Stimulated activated CD8-positive, alpha-beta memory T cell treated with anti-CD3 and anti-CD28 coated beads, Interleukin-7, amount 100 ng/mL, for 4 hours (primary cell): ENCODE results near the gene RAB4B.
"Not testable (repeated sequence)": the region's sequence is repeated elsewhere in the genome, so short reads cannot be mapped to it uniquely, and the experiment has no call there.

Experiments
- DNase-seq, 2 donors: peaks; one replicate each; pipeline ENCODE4 v3.0.0-alpha.2; 2020; ENCODE audit warnings: low read depth in 2 of 2

The RAB4B gene

DNA sequence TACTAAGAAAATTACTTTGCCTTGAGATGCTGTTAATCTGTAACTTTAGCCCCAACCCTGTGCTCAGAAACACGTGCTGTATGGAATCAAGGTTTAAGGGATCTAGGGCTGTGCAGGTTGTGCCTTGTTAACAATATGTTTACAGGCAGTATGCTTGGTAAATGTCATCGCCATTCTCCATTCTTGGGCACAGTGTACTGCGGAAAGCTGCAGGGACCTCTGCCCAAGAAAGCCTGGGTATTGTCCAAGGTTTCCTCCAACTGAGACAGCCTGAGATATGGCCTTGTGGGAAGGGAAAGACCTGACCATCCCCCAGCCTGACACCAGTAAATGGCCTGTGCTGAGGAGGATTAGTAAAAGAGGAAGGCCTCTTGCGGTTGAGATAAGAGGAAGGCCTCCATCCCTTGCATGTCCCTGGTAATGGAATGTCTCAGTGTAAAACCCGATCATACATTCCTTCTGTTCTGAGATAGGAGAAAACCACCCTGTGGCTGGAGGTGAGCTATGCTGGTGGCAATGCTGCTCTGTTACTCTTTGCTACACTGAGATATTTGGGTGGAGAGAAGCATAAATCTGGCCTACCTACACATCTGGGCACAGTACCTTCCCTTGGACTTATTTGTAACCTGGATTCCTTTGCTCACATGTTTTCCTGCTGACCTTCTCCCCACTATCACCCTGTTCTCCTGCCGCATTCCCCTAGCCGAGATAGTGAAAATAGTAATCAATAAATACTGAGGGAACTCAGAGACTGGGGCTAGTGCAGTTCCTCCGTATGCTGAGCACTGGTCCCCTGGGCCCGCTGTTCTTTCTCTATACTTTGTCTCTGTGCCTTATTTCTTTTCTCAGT, 44.9 kb downstream of the RAB4B start:
- not testable (repeated sequence) for DNase-seq

DNA sequence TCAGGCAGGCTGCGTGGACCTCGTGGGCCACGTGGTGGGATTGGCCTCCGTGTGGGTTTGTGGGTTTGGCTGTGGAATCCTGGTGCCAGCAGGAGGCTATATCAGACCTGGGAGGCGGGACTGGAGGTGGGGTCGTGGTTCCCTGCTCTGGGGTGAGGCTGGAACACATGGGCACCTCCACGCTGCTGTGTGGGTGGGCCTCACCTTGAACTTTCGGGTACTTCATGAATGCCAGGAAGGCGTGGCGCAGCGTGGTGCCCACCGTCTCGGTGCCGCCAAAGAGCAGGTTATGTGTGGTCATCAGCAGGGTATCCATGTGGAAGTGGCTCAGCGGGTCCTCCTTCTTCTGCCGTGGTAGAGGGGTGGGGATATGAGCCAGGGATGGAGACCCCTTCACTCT, 46.9 kb downstream of the RAB4B start:
- DNase-seq: not testable (repeated sequence)

DNA sequence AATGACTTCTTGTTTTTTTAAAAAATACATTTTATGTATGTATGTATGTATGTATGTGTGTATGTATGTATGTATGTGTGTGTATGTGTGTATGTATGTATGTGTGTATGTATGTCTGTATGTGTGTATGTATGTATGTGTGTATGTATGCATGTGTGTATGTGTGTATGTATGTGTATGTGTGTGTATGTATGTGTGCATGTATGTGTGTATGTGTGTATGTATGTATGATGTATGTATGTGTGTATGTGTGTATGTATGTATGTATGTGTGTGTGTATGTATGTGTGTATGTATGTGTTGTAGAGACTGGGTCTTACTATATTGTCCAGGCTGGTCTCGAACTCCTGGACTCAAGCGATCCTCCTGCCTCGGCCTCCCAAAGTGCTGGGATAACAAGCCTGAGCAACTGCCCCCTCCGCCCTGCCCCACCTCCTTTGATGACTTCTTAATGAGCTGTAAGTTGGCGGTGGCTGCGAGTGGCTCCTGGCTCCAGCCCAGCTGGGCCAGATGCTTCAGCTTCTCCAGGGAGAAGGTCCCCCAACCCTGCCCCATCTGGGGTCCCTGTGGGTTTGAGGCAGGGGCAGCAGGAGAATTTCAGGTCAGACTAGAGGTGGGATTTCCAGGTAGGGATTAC, 47.5 kb downstream of the RAB4B start:
- not testable (repeated sequence) for DNase-seq

DNA sequence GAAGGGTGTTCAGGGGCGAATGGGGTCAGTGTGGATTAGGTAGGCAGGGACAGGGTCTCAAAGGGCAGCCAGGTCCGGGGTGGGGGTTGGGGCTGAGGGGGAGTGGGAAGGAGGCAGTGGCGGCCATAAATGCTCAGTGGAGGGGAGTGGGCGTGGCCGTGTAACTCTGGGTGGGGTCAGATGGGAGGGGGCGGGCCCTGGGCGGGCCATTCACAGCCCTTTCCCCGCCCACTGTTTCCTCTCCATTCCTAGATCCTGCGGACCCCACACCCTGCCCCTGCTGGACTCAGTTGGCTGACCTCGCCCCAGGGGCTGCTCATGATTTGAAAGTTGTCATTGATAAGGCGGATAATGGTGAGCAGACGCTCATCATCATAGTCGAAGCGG, 48.3 kb downstream of the RAB4B start:
- not testable (repeated sequence) for DNase-seq

DNA sequence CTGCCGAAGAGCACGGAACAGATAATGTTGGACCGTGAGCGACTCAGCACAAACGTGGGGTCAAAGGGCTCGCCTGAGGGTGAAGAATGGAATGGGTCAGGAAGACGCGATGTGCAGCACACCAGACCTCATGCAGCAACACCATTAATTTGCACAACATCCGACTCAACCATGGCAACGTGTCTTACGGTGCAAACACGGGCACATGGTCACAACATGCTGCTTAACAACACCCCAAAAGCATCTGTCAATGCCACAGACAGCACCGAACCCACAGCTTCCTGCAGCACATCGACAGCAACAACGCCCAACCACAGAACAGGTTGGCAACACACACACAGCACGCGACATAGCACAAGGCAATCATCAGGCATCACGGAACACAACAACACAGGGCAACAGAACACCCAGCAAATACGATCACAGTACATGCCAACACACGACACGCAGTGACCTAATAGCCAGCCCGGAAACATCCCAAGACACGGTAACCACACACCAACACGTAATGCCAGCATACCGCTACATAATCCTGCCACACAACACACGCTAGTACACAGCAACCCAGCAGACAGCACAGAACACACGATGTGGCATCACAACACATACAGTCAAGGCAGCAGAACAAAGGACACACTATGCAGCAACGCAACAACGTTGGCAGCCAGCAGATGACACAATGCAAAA, 48.8 kb downstream of the RAB4B start:
- DNase-seq: peak; percentile 46 to 57

DNA sequence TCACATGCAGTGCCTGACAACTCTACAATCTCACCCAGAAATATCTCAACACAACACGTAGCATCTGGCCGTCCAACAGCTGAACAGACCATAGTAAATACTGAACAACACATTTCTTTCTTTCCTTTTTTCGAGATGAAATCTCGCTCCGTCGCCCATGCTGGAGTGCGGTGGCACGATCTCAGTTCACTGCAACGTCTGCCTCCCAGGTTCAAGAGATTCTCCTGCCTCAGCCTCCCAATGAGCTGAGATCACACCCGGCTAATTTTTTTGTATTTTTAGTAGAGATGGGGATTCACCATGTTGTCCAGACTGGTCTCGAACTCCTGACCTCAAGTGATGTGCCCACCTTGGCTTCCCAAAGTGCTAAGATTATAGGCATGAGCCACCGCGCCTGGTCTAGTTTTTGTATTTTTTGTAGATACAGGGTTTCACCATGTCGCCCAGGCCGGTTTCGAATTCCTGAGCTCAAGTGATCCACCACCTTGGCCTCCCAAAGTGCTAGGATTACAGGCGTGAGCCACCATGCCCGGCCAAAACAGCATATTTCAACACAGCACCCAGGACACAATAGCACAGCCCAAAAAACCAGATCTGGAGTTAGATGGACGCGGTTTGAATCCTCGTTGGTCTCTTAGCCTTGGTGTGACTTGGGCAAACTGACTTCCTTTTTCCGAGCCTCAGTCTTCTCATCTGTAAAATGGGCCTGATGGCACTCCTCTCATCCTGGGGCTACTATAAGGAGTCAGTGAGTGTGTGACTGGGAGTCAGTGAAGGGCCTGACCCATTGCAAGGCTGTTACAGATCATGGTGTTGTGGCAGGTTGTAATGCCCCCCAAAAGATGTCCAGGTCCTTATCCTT, 49.6 kb downstream of the RAB4B start:
- no peak for DNase-seq

DNA sequence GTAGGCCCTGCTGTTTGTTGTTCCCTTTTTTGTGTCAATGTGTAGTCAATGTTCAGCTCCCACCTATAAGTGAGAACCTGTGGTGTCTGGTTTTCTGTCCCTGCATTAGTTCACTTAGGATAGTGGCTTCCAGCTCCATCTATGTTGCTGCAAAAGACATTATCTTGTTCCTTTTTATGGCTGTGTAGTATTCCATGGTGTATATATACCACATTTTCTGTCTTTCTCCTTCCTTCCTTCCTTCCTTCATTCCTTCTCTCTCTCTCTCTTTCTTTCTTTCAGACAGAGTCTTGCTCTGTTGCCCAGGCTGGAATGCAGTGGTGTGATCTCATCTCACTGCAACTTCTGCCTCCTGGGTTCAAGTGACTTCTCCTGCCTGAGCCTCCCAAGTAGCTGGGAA, 51.2 kb downstream of the RAB4B start:
- DNase-seq: no peak

DNA sequence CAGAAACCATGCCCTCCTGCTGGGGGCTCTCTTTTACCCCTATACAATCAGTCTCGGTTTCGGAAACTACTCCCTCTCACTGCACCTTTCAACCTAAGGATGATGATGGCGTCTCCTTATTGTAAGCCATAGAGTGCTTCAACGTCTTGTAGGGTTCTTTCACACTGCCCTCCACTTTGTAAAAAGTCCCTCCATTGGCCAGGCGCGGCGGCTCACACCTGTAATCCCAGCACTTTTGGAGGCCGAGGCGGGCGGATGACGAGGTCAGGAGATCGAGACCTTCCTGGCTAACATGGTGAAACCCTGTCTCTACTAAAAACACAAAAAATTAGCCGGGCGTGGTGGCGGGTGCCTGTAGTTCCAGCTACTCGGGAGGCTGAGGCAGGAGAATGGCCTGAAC, 52.7 kb downstream of the RAB4B start:
- DNase-seq: not testable (repeated sequence)

DNA sequence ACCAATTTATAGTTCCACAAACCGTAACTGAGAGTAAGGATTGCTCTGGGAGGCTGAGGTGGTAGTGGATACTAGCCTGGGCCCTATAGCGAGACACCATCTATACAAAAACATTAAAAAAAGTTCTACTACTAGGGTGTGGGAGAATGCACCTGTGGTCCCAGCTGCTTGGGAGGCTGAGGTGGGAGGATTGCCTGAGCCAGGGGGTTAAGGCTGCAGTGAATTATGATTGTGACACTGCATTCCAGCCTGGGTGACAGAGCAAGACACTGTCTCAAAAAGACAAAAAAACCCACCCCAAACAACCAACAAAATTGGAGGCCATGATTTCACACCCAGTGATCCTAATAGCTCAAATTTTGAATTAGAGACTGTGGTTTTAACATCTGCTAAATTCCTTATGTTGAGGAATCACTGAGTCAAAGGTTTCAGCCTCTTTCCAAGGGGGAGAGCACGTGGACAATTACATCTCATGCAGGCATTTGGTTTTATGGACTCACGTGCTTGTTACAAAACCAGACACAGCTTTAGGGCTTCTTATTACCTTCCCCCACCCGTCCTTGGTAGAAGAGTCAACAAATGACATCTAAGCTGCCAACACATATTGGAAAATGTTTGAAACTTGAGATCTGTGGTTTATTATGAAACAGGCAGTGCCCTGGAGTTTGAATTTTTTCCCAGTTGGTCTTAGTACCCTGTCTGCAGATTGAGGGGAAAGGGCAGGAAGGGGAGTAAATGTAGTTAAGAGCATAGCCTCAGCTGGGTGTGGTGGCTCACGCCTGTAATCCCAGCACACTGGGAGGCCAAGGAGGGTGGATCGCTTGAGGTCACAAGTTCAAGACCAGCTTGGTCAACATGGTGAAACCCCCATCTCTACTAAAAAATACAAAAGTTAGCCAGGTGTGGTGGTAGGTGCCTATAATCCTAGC, 53.7 kb downstream of the RAB4B start:
- DNase-seq: no peak

DNA sequence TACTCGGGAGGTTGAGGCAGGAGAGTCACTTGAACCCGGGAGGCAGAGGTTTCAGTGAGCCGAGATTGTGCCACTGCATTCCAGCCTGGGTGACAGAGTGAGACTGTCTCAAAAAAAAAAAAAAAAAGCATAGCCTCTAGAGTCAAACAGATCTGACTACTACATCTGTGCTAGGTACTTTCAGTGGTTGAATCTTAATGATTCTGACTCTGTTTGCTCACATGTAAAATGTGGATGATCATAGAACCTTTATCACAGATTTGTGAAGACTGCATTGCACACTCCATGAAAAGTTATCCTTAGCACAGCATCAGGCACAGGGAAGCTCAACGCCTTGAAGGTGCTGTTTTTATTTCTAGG, 54.4 kb downstream of the RAB4B start:
- not testable (repeated sequence) for DNase-seq

DNA sequence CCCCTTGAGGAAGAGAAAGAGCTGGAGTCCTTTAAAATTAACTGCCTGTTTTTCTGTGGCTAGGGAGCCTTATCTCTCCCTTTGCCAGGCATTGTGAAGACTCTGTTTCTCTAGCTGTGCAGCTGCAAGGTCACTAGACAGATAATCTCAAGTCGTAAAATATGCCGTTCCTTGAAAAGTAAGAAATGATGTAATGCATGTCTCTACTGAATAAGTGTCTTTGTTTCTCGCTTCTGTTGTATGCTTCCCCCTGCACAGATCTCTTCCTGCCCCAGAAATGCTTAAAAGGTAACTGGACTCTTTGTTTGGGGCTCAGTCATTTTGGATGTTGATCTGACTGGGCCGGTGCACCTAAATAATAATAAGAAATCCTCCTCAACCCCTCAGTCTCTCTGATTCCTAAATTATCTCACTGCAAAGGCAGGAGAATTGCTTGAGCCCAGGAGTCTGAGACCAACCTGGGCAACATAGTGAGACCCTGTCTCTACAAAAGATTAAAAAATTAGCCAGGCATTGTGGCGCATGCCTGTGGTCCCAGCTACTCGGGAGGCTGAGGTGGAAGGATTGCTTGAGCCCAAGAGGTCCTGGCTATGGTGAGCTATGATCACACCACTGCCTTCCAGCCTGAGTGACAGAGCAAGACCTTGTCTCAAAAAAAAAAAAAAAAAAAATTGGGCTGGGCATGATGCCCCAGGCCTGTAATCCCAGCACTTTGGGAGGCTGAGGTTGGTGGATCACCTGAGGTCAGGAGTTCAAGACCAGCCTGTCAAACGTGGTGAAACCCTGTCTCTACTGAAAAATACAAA, 55.9 kb downstream of the RAB4B start:
- not testable (repeated sequence) for DNase-seq

DNA sequence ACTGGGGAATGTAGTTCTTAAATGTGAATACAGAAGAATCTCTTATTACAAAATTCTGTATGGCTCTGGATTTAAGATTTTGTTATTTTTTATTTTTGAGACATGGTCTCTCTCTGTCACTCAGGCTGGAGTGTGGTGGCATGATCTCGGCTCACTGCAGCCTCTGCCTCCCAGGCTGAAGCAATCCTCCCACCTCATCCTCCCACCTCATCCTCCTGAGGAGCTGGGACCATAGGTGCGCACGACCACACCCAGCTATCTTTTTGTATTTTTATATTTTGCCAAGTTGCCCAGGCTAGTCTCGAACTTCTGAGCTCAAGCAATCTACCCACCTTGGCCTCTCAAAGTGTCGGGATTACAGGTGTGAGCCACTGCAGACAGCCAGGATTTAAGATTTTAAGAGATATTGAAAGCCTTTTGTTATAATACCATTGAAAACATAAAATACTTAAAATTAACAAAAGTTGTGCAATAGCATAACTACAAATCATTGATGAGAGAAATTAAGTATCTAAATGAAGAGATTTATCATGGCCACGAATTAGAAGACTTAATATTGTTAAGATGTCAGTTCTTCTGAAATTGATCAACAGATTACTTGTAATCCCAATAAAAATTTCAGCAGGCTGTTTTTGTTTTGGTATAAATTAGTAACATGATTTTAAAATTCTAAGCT, 58.8 kb downstream of the RAB4B start:
- DNase-seq: no peak

DNA sequence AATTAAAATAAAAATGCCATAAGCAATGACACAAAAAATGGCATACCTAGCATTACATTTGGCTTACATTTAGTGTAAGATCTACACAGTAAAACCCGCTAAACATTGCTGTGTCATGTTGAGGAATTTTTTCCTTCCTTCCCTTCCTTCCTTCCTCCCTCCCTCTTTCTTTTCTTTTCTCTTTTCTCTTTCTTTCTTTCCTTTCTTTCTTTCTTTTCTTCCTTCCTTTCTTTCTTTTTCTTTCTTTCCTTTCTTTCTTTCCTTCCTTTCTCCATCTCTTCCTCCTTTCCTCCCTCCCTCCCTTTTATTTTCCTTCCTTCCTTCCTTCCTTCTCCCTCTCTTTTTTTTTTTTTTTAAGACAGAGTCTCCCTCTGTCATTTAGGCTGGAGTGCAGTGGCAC, 60.4 kb downstream of the RAB4B start:
- DNase-seq: not testable (repeated sequence)

DNA sequence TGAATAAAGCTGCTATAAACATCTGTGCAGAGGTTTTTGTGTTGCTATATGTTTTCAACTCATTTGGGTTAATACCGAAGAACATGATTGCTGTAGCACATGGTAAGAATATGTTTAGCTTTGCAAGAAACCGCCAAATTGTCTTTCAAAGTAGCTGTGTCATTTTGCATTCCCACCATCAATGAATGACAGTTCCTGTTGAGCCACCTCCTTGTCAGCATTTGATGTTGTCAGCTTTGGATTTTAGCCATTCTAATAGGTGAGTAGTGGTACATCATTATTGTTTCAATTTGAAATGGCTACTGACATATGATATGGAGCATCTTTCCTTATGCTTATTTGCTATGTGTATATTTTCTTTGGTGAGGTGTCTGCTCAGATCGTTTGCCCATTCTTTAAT, 64.0 kb downstream of the RAB4B start:
- DNase-seq: not testable (repeated sequence)

DNA sequence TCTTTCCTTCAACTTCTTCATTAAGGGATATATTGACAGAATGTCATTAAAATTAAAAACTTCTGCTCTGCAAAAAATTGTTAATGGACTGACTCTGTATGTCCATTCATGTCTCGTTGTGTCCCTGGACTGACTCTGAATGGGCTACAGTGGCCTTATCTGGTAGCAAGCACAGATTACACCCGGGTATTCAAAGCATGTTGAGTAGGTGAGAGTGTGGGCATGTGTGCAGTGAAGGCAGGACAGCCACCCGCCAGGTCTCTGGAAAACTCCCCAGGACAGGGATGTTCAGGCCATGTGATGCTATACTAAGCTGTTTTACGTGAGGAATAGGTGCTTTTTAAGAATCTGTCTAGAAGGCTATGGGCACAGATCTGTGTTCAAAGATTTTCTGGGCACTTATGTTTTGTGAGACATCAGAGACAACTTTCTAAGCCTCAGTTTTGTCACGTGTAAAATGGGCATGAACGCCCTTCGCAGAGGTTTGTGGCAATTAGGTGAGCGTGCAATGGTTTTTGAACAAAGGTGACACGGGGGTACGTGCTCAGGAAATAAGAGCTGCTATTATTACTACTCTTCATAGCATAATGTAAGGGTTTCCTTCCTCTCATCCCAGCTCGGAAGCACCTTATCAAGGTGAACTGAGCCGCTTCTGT, 65.1 kb downstream of the RAB4B start:
- DNase-seq: not testable (repeated sequence)

DNA sequence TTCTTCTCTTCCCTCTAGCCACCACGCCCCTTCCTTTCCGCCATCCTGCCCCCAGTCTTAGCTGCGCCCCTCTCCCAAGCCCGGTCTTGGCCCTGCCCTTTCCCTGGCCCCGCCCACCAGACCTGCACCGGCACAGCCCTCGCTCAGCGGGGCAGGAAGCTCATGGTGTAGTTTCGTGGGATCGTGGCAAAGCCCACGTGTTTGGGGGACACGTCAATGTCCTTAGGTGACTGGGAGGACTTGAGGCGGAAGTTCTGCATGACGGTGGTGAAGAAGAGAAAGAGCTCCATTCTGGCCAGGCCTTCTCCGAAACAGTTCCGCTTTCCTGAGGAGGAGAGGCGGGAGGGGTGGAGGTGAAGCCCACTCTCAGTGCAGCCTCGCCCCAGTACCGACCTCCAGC, 65.6 kb downstream of the RAB4B start:
- peak; percentile 73 to 77 for DNase-seq
